Spleen (tissue), 11 donors: ENCODE measurements around the gene BLTP3A. TPM values are rescaled to one million over a fixed set of nuclear protein-coding genes. Genes with fewer than 3 reads are reported as not detected.
A peak's percentile ranks its signal among the peaks of the same experiment; 100 is the strongest.

Experiments
- DNase-seq: peaks from one replicate; pipeline ENCODE4 v3.0.0-alpha.2; 2020
- H3K27ac ChIP-seq, 8 donors: fragments of 200-600 bp; sonication (generic) in 7 of 8; 1 replicate in 4 of 8; 2 replicates in 4 of 8; pipeline versions ENCODE4 v1.5.0 to v1.8.0; 2016 to 2021; ENCODE audit warnings: inconsistent platforms in 4 of 8, mild to moderate bottlenecking in 4 of 8, moderate library complexity in 1 of 8
- H3K27me3 ChIP-seq, 7 donors: fragments of 200-600 bp; sonication (generic) in 6 of 7; replicated peaks in 1 of 7; 1 replicate in 4 of 7; 2 replicates in 3 of 7; pipeline versions ENCODE4 v1.5.0 to v1.8.0; 2016 to 2021; ENCODE audit warnings: inconsistent platforms in 3 of 7, mild to moderate bottlenecking in 1 of 7
- H3K36me3 ChIP-seq, 6 donors: fragments of 200-600 bp; sonication (generic) in 5 of 6; 1 replicate in 4 of 6; 2 replicates in 2 of 6; pipeline versions ENCODE4 v1.5.0 to v1.8.0; 2016 to 2021; ENCODE audit warnings: inconsistent platforms in 2 of 6
- H3K4me1 ChIP-seq, 6 donors: fragments of 200-600 bp; sonication (generic) in 5 of 6; 1 replicate in 3 of 6; 2 replicates in 3 of 6; pipeline versions ENCODE4 v1.5.0 to v1.8.0; 2016 to 2021; ENCODE audit warnings: inconsistent platforms in 3 of 6
- H3K4me3 ChIP-seq, 8 donors: fragments of 200-600 bp; sonication (generic) in 7 of 8; 1 replicate in 4 of 8; 2 replicates in 4 of 8; pipeline versions ENCODE4 v1.5.0 to v1.8.0; 2016 to 2021; ENCODE audit warnings: inconsistent platforms in 4 of 8, mild to moderate bottlenecking in 4 of 8, moderate library complexity in 2 of 8
- H3K9me3 ChIP-seq, 8 donors: fragments of 200-600 bp; sonication (generic) in 7 of 8; 1 replicate in 4 of 8; 2 replicates in 4 of 8; pipeline versions ENCODE4 v1.5.0 to v1.8.0; 2016 to 2021; ENCODE audit warnings: inconsistent platforms in 4 of 8
- POLR2A ChIP-seq, 3 donors: fragments of 450-650 bp; IDR thresholded peaks; one replicate each; pipeline ENCODE4 v1.5.1; 2017; ENCODE audit warnings: antibody characterized with exemption in 3 of 3, mild to moderate bottlenecking in 1 of 3
- POLR2AphosphoS5 ChIP-seq, 3 donors: sonication (generic); formaldehyde crosslinking; IDR thresholded peaks; one replicate each; pipeline ENCODE4 v1.5.1; 2017; ENCODE audit warnings: antibody characterized with exemption in 3 of 3
- WGBS, 5 donors: extraction: QIAGEN DNeasy Blood & Tissue Kit in 3 of 5; methylation state at CpG; one replicate each; pipeline versions ENCODE4 v1.1.5 to v1.1.7; 2013 to 2018; 5-methylcytosine and 5-hydroxymethylcytosine counted together
- intact Hi-C: fragments of 100-400 bp; cut with DNase I; formaldehyde crosslinking; loops from one replicate; pipeline ENCODE4 v1.15.0; 2023; ENCODE audit warnings: low total_unique reads
- polyA plus RNA-seq, 3 donors: library from polyadenylated mRNA; stranded (reverse); fragments of 200-250 nt; gene quantifications; one replicate each; pipeline ENCODE4 v1.2.1, GENCODE V29; 2013
- total RNA-seq, 7 donors: library from RNA; depleted of rRNA in 3 of 7; stranded (reverse); fragments of >200 nt in 3 of 7; fragmentation: NEBNext Ultra II Directional in 4 of 7; extraction: Animal tissue kit (Norgen Biotek cat#: 25700) in 4 of 7; gene quantifications; one replicate each; pipeline versions ENCODE4 v1.1.0 to v1.2.1, GENCODE V29; 2016 to 2021
- TF ChIP-seq, protein P1 (sequence below), 11 experiments: fragments of 200-600 bp in 7 of 11; fragments of 450-650 bp in 4 of 11; sonication (generic) in 4 of 11; IDR thresholded peaks in 8 of 11; conservative IDR thresholded peaks in 3 of 11; 1 replicate in 7 of 11; 2 replicates in 4 of 11; pipeline versions ENCODE4 v1.4.0 to v1.8.0; 2016 to 2021; ENCODE audit warnings: antibody characterized with exemption in 11 of 11, inconsistent platforms in 4 of 11, mild to moderate bottlenecking in 1 of 11
- donor health status: healthy with polysubstance abuse.
- donor health status: DM: no; HTN: no; CAD: no; lungs with moderate emphysema.
- donor health status: DM: no; HTN: no; CAD: no.
- donor health status: Bipolar disorder and iron deficiency.
- donor health status: healthy.
- donor health status: DM: no; HTN: no; CAD: no.
- donor health status: DM: yes; HTN: yes; CAD: no.

Gene BLTP3A
- total and polyA plus RNA-seq, 10 donors = 1.5 to 21.2 (median 15.6) TPM

DNA sequence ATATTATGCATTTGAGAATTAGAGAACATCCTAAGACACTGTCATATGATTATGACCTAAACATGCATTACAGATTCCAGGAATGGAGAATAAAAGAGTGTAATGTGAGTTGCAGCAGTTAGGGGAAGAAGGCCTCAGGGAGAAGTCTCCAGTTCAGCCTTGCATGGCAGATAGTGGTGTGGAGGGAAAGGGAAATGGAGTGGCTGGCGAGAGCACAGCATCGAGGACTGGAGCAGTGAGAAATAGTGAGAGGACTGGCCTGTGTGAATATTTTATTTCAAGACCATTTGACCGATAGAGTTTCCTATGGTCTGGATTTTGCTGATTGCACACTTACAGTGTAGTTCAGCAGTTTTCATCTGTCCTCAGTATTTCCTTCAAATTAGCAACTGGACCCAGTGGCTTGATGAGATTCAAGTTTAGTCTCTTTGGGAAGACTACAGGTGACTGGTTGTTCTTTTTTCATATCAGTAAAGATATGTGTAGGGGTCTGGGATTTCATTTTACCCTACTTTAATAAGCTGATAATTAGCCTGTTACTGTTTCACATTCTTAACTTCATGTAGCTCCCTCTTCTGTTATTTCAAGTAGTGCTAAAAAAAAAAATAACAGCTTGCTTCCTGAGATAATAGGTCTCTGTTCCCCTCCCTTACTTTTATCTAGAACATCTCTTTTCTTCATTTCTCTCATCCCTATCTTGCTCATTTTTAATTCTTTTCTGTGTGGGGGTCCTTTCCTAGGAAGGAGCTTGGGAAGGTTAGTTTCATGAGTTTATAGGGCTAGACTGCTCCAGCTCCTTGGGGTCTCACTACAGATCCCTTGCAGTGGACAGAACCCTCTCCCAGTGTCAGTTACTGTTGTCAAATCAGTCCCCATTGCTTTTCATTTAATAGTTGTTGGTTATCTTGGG lies 27.9 kb downstream of the BLTP3A start:
- DNase-seq = no peak
- whole genome bisulfite sequencing, 5 donors = 32 to 42% (median 40%) methylated on average over 3 of the region's 3 CpGs
- no peaks in the 10 kb centered on the region for H3K9me3 ChIP-seq
- no peaks in the 10 kb centered on the region for H3K27me3 ChIP-seq
- TF ChIP-seq POLR2A (IDR thresholded peaks at IDR 0.05) (no peak), POLR2AphosphoS5 (IDR thresholded peaks at IDR 0.05) (no peak)
- TF ChIP-seq, protein P1, sequence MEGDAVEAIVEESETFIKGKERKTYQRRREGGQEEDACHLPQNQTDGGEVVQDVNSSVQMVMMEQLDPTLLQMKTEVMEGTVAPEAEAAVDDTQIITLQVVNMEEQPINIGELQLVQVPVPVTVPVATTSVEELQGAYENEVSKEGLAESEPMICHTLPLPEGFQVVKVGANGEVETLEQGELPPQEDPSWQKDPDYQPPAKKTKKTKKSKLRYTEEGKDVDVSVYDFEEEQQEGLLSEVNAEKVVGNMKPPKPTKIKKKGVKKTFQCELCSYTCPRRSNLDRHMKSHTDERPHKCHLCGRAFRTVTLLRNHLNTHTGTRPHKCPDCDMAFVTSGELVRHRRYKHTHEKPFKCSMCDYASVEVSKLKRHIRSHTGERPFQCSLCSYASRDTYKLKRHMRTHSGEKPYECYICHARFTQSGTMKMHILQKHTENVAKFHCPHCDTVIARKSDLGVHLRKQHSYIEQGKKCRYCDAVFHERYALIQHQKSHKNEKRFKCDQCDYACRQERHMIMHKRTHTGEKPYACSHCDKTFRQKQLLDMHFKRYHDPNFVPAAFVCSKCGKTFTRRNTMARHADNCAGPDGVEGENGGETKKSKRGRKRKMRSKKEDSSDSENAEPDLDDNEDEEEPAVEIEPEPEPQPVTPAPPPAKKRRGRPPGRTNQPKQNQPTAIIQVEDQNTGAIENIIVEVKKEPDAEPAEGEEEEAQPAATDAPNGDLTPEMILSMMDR (IDR thresholded peaks at IDR 0.05 in 8 of 11, conservative IDR thresholded peaks at IDR 0.05 in 3 of 11) = no peak
- no peak overlapping the region for H3K4me3 ChIP-seq
- H3K4me1 ChIP-seq = peaks cover 0 to 43% (median 21%) of the 10 kb centered on the region in 6 donors
- H3K27ac ChIP-seq = peak overlapping the region in 3 of 8 donors; percentile 1 to 50 (median 30)
- intact Hi-C loops = no loop called here
- peaks cover 0 to 35% (median 26%) of the 10 kb centered on the region in 6 donors for H3K36me3 ChIP-seq

DNA sequence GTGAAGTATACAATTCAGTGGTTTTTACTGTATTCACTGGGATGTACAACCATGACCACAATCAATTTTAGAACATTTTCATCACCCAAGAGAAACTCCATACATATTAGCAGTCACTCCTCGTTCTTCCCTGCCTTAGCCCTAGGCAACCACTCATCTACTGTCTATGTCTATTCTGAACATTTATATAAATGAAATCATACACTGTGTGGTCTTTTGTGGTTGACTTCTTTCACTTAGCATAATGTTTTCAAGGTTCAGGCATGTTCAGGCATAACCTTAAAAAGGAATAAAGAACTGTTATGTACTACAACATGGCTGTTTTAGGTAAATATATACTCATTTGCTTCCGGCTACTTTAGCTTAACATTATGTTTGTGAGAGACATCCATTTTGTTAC lies 37.3 kb downstream of the BLTP3A start:
- no peaks in the 10 kb centered on the region for H3K4me1 ChIP-seq
- no peak overlapping the region for H3K4me3 ChIP-seq
- peaks cover 0 to 97% (median 44%) of the 10 kb centered on the region in 6 donors for H3K36me3 ChIP-seq
- no peaks in the 10 kb centered on the region for H3K27me3 ChIP-seq
- intact Hi-C loops = no loop called here
- no peaks in the 10 kb centered on the region for H3K9me3 ChIP-seq
- TF ChIP-seq POLR2AphosphoS5 (IDR thresholded peaks at IDR 0.05) (no peak), POLR2A (IDR thresholded peaks at IDR 0.05) (no peak)
- TF ChIP-seq, protein P1 (IDR thresholded peaks at IDR 0.05 in 8 of 11, conservative IDR thresholded peaks at IDR 0.05 in 3 of 11) = no peak
- DNase-seq = no peak
- no peak overlapping the region for H3K27ac ChIP-seq
- WGBS, 5 donors = 93 to 98% (median 96%) methylated on average over 2 of the region's 2 CpGs

DNA sequence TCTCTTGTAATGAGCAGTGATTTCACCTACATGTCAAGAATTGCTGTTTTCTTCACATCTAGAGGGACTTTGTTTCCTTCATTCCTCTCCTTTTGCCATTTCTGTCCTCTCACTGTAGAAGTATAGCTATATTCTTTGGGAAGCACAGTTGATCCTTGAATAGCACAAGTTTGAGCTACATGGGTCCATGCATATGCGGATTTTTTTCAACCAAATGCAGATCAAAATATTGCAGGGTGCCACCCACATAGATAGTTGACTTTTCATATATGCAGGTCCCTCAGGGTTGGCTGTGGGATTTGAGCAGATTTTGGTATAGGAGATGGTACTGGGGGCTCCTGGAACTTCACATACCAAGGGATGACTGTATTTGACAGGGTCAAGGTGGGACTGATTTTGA lies 41.1 kb downstream of the BLTP3A start:
- no peaks in the 10 kb centered on the region for H3K9me3 ChIP-seq
- no peaks in the 10 kb centered on the region for H3K27me3 ChIP-seq
- no peak for DNase-seq
- no peak overlapping the region for H3K4me3 ChIP-seq
- H3K27ac ChIP-seq = no peak overlapping the region
- H3K4me1 ChIP-seq = peaks cover 0 to 14% (median 0%) of the 10 kb centered on the region in 6 donors
- TF ChIP-seq POLR2A (IDR thresholded peaks at IDR 0.05) (no peak), POLR2AphosphoS5 (IDR thresholded peaks at IDR 0.05) (no peak)
- TF ChIP-seq, protein P1 (IDR thresholded peaks at IDR 0.05 in 8 of 11, conservative IDR thresholded peaks at IDR 0.05 in 3 of 11) = no peak
- whole genome bisulfite sequencing, 5 donors = 94 to 100% (median 97%) methylated on average over 1 of the region's 1 CpG
- peaks cover 2 to 97% (median 40%) of the 10 kb centered on the region in 6 donors for H3K36me3 ChIP-seq
- intact Hi-C loops = no loop called here
